ACC112 (cell line): ENCODE results near the gene WDR70.
"Not testable (repeated sequence)": the region's sequence is repeated elsewhere in the genome, so short reads cannot be mapped to it uniquely, and the experiment has no call there.

ENCODE experiments used
- H2AFZ ChIP-seq: fragments of 200-600 bp; sonication (generic); one replicate; pipeline ENCODE4 v1.6.0; 2017; ENCODE audit warnings: antibody characterized with exemption, low read length; ENCODE audit not compliant: unreplicated experiment
- H3K27ac ChIP-seq: fragments of 200-600 bp; sonication (generic); 2 replicates; pipeline ENCODE4 v1.5.1; 2014; ENCODE audit warnings: low read depth, mild to moderate bottlenecking, antibody characterized with exemption, low read length, moderate library complexity
- H3K27me3 ChIP-seq: fragments of 200-600 bp; sonication (generic); 2 replicates; pipeline ENCODE4 v1.6.1; 2014; ENCODE audit warnings: mild to moderate bottlenecking, antibody characterized with exemption, low read length, moderate library complexity, mixed read lengths; ENCODE audit not compliant: insufficient read depth
- H3K36me3 ChIP-seq: fragments of 200-600 bp; sonication (generic); 2 replicates; pipeline ENCODE4 v1.6.1; 2016; ENCODE audit warnings: mild to moderate bottlenecking, antibody characterized with exemption, low read length, moderate library complexity, mixed read lengths; ENCODE audit not compliant: insufficient read depth
- H3K4me1 ChIP-seq: fragments of 200-600 bp; sonication (generic); one replicate; pipeline ENCODE4 v1.6.1; 2016; ENCODE audit warnings: low read length, mixed read lengths; ENCODE audit not compliant: insufficient read depth, unreplicated experiment, control insufficient read depth
- H3K4me3 ChIP-seq: fragments of 200-600 bp; sonication (generic); 2 replicates; pipeline ENCODE4 v1.5.1; 2014; ENCODE audit warnings: mild to moderate bottlenecking, low read depth, low read length
- H3K79me2 ChIP-seq: fragments of 200-600 bp; sonication (generic); one replicate; pipeline ENCODE4 v1.6.0; 2016; ENCODE audit warnings: low read length; ENCODE audit not compliant: control insufficient read depth, unreplicated experiment, insufficient read depth

WDR70 gene

GRCh38 chr5:37601163-37601562, 222.0 kb downstream of the WDR70 start:
- Histone ChIP-seq H3K4me3 (no peak overlapping the region), H3K4me1 (no peaks in the 10 kb centered on the region), H3K27me3 (no peaks in the 10 kb centered on the region), H3K36me3 (peaks cover 10% of the 10 kb centered on the region), H2AFZ (no peak overlapping the region), H3K27ac (no peak overlapping the region), H3K79me2 (no peaks in the 10 kb centered on the region)

DNA sequence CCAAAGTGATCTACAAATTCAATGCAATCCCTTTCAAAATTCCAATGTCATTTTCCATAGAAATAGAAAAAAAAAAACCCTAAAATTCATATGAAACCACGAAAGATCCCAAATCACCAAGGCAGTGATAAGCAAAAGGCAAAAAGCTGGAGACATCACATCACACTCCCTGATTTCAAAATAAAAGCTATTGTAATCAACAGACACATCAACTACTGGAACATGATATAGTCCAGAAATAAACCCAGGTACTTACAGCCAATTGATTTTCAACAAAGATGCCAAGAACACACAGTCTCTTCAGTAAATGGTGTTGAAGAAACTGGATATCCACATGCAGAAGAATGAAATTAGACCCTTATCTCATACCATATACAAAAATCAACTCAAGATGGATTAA, 224.0 kb downstream of the WDR70 start:
- peaks cover 10% of the 10 kb centered on the region for H3K36me3 ChIP-seq
- H3K4me1 ChIP-seq: no peaks in the 10 kb centered on the region
- H3K27ac ChIP-seq: no peak overlapping the region
- H2AFZ ChIP-seq: no peak overlapping the region
- H3K79me2 ChIP-seq: no peaks in the 10 kb centered on the region
- H3K4me3 ChIP-seq: no peak overlapping the region
- H3K27me3 ChIP-seq: no peaks in the 10 kb centered on the region

- no peak overlapping the region for H3K27ac ChIP-seq
- no peaks in the 10 kb centered on the region for H3K79me2 ChIP-seq
- H3K36me3 ChIP-seq: peaks cover 10% of the 10 kb centered on the region
- H3K27me3 ChIP-seq: no peaks in the 10 kb centered on the region
- H2AFZ ChIP-seq: no peak overlapping the region
- H3K4me1 ChIP-seq: no peaks in the 10 kb centered on the region
- H3K4me3 ChIP-seq: no peak overlapping the region
Observed at GRCh38 chr5:37604290-37604689, 225.2 kb downstream of the WDR70 start.

DNA sequence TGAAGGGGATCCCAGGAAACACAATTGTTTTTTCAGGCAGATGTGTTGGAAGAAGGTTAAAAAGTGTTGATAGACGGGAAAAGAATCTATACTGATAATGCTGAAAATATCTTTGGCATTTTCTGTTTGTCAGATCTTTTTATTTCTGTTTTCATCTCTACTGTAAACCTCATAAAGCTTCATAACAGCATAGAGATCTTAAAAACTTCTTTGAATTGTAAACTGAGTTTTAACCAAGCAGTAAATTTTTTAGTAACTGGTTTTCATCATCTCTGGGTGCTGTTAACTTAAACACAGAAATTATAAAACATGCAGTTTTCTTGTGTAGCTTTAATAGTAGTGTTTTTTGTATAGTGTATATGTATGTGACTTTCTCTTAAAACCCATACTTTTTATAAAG, 227.0 kb downstream of the WDR70 start:
- no peaks in the 10 kb centered on the region for H3K27me3 ChIP-seq
- H3K79me2 ChIP-seq: no peaks in the 10 kb centered on the region
- no peaks in the 10 kb centered on the region for H3K4me1 ChIP-seq
- peaks cover 5% of the 10 kb centered on the region for H3K36me3 ChIP-seq
- H3K27ac ChIP-seq: no peak overlapping the region
- H3K4me3 ChIP-seq: no peak overlapping the region
- H2AFZ ChIP-seq: no peak overlapping the region

DNA sequence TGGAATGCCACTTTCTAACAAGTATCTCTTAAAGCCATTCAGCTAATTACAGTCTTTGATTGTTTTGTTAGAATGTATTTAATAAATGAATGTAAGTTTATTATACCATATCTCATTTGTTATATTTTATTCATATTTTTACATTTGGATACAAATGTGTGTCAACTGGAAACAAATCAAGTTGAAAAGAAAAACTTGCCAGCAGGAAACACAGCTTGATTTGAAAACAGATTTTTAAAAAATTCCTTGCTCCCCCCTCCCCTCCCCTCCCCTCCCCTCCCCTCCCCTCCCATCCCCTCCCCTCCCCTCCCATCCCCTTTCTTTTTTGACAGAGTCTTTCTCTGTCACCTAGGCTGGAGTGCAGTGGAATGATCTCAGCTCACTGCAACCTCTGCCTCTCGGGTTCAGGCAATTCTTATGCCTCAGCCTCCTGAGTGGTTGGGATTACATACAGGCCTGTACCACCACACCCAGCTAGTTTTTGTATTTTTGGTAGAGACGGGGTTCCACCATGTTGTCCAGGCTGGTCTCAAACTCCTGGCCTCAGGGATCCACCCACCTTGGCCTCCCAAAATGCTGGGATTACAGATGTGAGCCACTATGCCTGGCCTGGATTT, 227.6 kb downstream of the WDR70 start:
- no peaks in the 10 kb centered on the region for H3K27me3 ChIP-seq
- no peaks in the 10 kb centered on the region for H3K79me2 ChIP-seq
- no peaks in the 10 kb centered on the region for H3K4me1 ChIP-seq
- no peak overlapping the region for H3K27ac ChIP-seq
- no peak overlapping the region for H2AFZ ChIP-seq
- H3K36me3 ChIP-seq: 0 out of 2 replicates have a peak, but pooled peaks cover 2% of the 10 kb centered on the region
- H3K4me3 ChIP-seq: no peak overlapping the region

DNA sequence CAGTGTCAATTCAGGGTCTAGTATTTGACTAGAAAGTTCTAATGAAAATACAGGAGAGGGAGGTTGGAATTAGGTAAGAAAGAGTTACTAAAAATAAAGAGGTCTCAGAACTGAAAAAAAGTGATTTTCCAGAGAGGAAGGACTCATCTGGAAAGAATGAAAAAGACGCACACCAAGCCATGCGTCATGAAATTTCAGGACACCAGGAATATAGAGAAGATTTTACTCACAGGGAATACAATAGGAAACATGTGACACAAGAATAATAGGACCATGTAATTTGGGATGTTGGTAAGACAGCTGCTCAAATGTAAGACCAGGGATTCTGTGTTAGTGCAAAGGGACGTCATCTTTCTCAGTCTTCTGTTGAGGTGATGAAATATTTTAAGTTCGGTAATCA, 236.1 kb downstream of the WDR70 start:
- Histone ChIP-seq H3K36me3 (no peaks in the 10 kb centered on the region), H3K27me3 (no peaks in the 10 kb centered on the region), H3K4me1 (peaks cover 13% of the 10 kb centered on the region), H3K4me3 (no peak overlapping the region), H3K79me2 (no peaks in the 10 kb centered on the region), H2AFZ (no peak overlapping the region), H3K27ac (peak overlapping the region; percentile 79)

DNA sequence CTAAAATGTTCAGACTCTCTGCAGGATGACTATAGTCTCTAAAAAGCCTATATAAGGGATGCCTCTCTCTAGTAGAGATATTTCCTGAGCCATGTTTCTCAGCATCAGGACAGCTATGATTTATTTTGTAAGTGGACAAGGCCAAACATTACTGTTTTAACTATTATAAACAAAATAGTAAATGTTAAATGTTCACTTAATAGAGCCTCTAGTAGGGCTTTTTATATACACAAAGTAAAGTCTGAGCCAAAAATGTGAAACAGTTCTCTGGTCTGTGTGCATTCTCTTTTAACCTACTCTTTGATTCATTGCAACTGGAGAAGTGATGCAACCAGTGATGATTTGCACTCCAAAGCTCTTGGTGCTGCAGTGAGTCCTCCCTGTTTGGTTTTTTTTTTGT, 240.2 kb downstream of the WDR70 start:
- Histone ChIP-seq H2AFZ (no peak overlapping the region), H3K27ac (peak overlapping the region; percentile 7; the same call in 1 of the 2 replicates), H3K4me3 (no peak overlapping the region), H3K79me2 (no peaks in the 10 kb centered on the region), H3K4me1 (peaks cover 13% of the 10 kb centered on the region), H3K27me3 (no peaks in the 10 kb centered on the region), H3K36me3 (0 out of 2 replicates have a peak, but pooled peaks cover 6% of the 10 kb centered on the region)

DNA sequence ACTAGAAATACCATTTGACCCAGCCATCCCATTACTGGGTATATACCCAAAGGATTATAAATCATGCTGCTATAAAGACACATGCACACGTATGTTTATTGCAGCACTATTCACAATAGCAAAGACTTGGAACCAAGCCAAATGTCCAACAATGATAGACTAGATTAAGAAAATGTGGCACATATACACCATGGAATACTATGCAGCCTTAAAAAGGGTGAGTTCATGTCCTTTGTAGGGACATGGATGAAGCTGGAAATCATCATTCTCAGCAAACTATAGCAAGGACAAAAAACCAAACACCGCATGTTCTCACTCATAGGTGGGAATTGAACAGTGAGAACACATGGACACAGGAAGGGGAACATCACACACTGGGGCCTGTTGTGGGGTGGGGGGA, 243.2 kb downstream of the WDR70 start:
- H3K36me3 ChIP-seq, H3K4me1 ChIP-seq, H3K79me2 ChIP-seq, H3K27ac ChIP-seq, H3K27me3 ChIP-seq, H3K4me3 ChIP-seq, H2AFZ ChIP-seq: not testable (repeated sequence)

DNA sequence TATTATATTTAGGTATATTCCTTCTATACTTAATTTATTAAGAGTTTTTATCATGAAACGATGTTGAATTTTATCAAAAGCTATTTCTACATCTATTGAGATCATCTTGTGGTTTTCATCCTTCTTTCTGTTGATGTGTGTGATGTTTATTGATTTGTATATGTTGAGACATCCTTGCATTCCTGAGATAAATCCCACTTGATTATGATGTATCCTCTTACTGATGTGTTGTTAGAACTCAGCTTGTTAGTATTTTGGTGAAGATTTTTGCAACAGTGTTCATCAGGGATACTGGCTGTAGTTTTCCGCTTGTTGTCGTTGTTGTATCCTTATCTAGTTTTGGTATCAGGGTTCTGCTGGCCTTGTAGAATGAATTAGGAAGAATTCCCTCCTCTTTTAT, 247.1 kb downstream of the WDR70 start:
- H3K36me3 ChIP-seq: peaks cover 4% of the 10 kb centered on the region; the same call in 1 of the 2 replicates
- H3K27ac ChIP-seq: no peak overlapping the region
- no peaks in the 10 kb centered on the region for H3K79me2 ChIP-seq
- no peak overlapping the region for H3K4me3 ChIP-seq
- no peaks in the 10 kb centered on the region for H3K4me1 ChIP-seq
- no peaks in the 10 kb centered on the region for H3K27me3 ChIP-seq
- no peak overlapping the region for H2AFZ ChIP-seq

GRCh38 chr5:37628876-37629275, 249.8 kb downstream of the WDR70 start:
- Histone ChIP-seq H3K27ac (no peak overlapping the region), H2AFZ (no peak overlapping the region), H3K27me3 (no peaks in the 10 kb centered on the region), H3K4me3 (no peak overlapping the region), H3K79me2 (no peaks in the 10 kb centered on the region), H3K36me3 (peaks cover 4% of the 10 kb centered on the region; the same call in 1 of the 2 replicates), H3K4me1 (no peaks in the 10 kb centered on the region)

DNA sequence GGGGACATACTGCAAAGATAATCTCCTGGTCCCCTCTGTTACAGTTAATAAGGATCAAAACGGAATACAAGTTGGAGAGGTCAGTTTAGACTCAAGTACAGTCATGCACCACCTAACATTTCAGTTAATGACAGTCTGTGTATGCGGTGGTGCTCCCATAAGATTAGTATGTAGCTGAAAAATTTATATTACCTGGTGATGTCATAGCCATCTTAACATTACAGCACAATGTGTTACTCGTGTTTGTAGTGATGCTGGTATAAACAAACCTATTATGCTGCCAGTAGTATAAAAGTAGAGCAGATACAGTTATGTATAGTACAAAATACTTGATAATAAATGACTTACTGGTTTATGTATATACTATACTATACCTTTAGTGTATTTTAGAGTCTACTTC, 252.8 kb downstream of the WDR70 start:
- Histone ChIP-seq H3K27ac (no peak overlapping the region), H3K4me1 (no peaks in the 10 kb centered on the region), H3K4me3 (no peak overlapping the region), H2AFZ (no peak overlapping the region), H3K79me2 (no peaks in the 10 kb centered on the region), H3K27me3 (no peaks in the 10 kb centered on the region), H3K36me3 (peaks cover 4% of the 10 kb centered on the region; the same call in 1 of the 2 replicates)
